SK-N-SH (cell line): Measurements from ENCODE around the gene PALLD. TPM values are rescaled to one million over a fixed set of nuclear protein-coding genes. Genes with fewer than 3 reads are reported as not detected.

ENCODE experiments used
- CTCF ChIA-PET: fragments of 300-600, 350-600 bp; formaldehyde crosslinking; extraction: SDS; loops from one replicate; lab custom pipeline; 2021; lab: Yijun Ruan, JAX
- POLR2A ChIA-PET: fragments of 350-600 bp; sonication (Branson Sonifier 250); formaldehyde crosslinking; extraction: SDS; loops from one replicate; lab custom pipeline; 2020; ENCODE audit warnings: antibody characterized with exemption, inconsistent platforms; lab: Yijun Ruan, JAX
- DNase-seq: peaks from one replicate; pipeline ENCODE4 v3.0.0; 2012
- H2AFZ ChIP-seq: fragments of 200-600 bp; sonication (generic); 2 replicates; pipeline ENCODE4 v1.8.1; 2016; ENCODE audit warnings: antibody characterized with exemption, mild to moderate bottlenecking, low read depth
- H3F3A ChIP-seq: fragments of 200-600 bp; sonication (generic); replicated peaks from 2 replicates; pipeline ENCODE3; 2016; ENCODE audit warnings: antibody characterized with exemption, mild to moderate bottlenecking; ENCODE audit not compliant: insufficient read depth
- H3K27ac ChIP-seq, 2 experiments: fragments of 200-500 bp in 1 of 2; fragments of 200-600 bp in 1 of 2; sonication (Bioruptor generic) in 1 of 2; sonication (generic), shearing (Covaris generic) in 1 of 2; 2 replicates each; pipeline versions ENCODE4 v1.5.1 to v1.6.1; 2014 to 2016; ENCODE audit warnings: low read depth in 2 of 2, inconsistent platforms in 1 of 2, low read length in 1 of 2, mild to moderate bottlenecking in 1 of 2, mixed read lengths in 1 of 2
- H3K27me3 ChIP-seq: fragments of 200-600 bp; sonication (generic), shearing (Covaris generic); 2 replicates; pipeline ENCODE4 v1.6.1; 2016; ENCODE audit warnings: mixed run types; ENCODE audit not compliant: insufficient read depth
- H3K36me3 ChIP-seq, 2 experiments: fragments of 200-500 bp in 1 of 2; fragments of 200-600 bp in 1 of 2; sonication (Bioruptor generic) in 1 of 2; sonication (generic) in 1 of 2; replicated peaks in 1 of 2; 2 replicates each; pipeline versions ENCODE3 to v1.5.1; 2014 to 2016; ENCODE audit warnings: low read length in 1 of 2, mild to moderate bottlenecking in 1 of 2; ENCODE audit not compliant: insufficient read depth in 2 of 2, control insufficient read depth in 1 of 2
- H3K4me1 ChIP-seq, 2 experiments: fragments of 200-500 bp in 1 of 2; fragments of 200-600 bp in 1 of 2; sonication (Bioruptor generic) in 1 of 2; sonication (generic), shearing (Covaris generic) in 1 of 2; 2 replicates each; pipeline versions ENCODE4 v1.5.1 to v1.6.1; 2014 to 2016; ENCODE audit warnings: low read depth in 1 of 2, low read length in 1 of 2, mixed run types in 1 of 2; ENCODE audit not compliant: insufficient read depth in 2 of 2, control insufficient read depth in 1 of 2
- H3K4me2 ChIP-seq: fragments of 200-600 bp; sonication (generic), shearing (Covaris generic); 2 replicates; pipeline ENCODE4 v1.6.1; 2017; ENCODE audit warnings: mixed run types
- H3K4me3 ChIP-seq, 2 experiments: fragments of 200-500 bp in 1 of 2; fragments of 200-600 bp in 1 of 2; sonication (Bioruptor generic) in 1 of 2; sonication (generic), shearing (Covaris generic) in 1 of 2; 2 replicates each; pipeline versions ENCODE4 v1.5.1 to v1.8.1; 2014 to 2016; ENCODE audit warnings: low read depth in 2 of 2, inconsistent platforms in 1 of 2, low read length in 1 of 2, mild to moderate bottlenecking in 1 of 2, mixed read lengths in 1 of 2, moderate library complexity in 1 of 2
- H3K79me2 ChIP-seq: fragments of 200-600 bp; sonication (generic); 2 replicates; pipeline ENCODE4 v1.8.1; 2017; ENCODE audit warnings: mild to moderate bottlenecking; ENCODE audit not compliant: insufficient read depth
- H3K9ac ChIP-seq: fragments of 200-600 bp; sonication (generic); 2 replicates; pipeline ENCODE4 v1.6.1; 2017; ENCODE audit warnings: mixed run types
- H3K9me2 ChIP-seq: fragments of 200-600 bp; sonication (generic); 2 replicates; pipeline ENCODE4 v1.6.1; 2017; ENCODE audit warnings: mixed run types
- H3K9me3 ChIP-seq: fragments of 200-600 bp; sonication (generic); 2 replicates; pipeline ENCODE4 v1.6.1; 2017; ENCODE audit warnings: mixed run types, mild to moderate bottlenecking, moderate library complexity
- H4K20me1 ChIP-seq: fragments of 200-600 bp; sonication (generic); 2 replicates; pipeline ENCODE4 v1.6.1; 2017; ENCODE audit warnings: mild to moderate bottlenecking, mixed run types; ENCODE audit not compliant: insufficient read depth
- CHD2 ChIP-seq: fragments of 150-350 bp; IDR thresholded peaks from 2 replicates; pipeline ENCODE4 v1.6.1; 2018; ENCODE audit warnings: low read length; ENCODE audit not compliant: partially characterized antibody
- EZH2phosphoT487 ChIP-seq: fragments of 200-600 bp; sonication (generic); IDR thresholded peaks from 2 replicates; pipeline ENCODE4 v1.6.1; 2017; ENCODE audit warnings: low read depth, mixed run types, mild to moderate bottlenecking, antibody characterized with exemption, moderate library complexity, borderline replicate concordance
- FOXM1 ChIP-seq: IDR thresholded peaks from 2 replicates; pipeline ENCODE4 v1.4.0; 2012; ENCODE audit warnings: low read depth, mild to moderate bottlenecking
- GABPA ChIP-seq: IDR thresholded peaks from 2 replicates; pipeline ENCODE4 v1.4.0; 2012; ENCODE audit warnings: low read depth, mild to moderate bottlenecking
- MEF2A ChIP-seq: IDR thresholded peaks from 2 replicates; pipeline ENCODE4 v1.4.0; 2012; ENCODE audit warnings: low read depth, borderline replicate concordance
- NRF1 ChIP-seq: IDR thresholded peaks from 2 replicates; pipeline ENCODE4 v1.6.1; 2012; ENCODE audit warnings: low read depth, mild to moderate bottlenecking, low read length
- POLR2AphosphoS5 ChIP-seq: IDR thresholded peaks from 2 replicates; pipeline ENCODE4 v1.6.1; 2012; ENCODE audit warnings: low read depth, low read length
- RAD21 ChIP-seq: IDR thresholded peaks from 2 replicates; pipeline ENCODE4 v1.6.1; 2012; ENCODE audit warnings: mild to moderate bottlenecking, low read length
- RCOR1 ChIP-seq: fragments of 150-350 bp; IDR thresholded peaks from 2 replicates; pipeline ENCODE4 v1.6.1; 2017; ENCODE audit warnings: antibody characterized with exemption, low read length
- RXRA ChIP-seq: IDR thresholded peaks from 2 replicates; pipeline ENCODE4 v1.4.0; 2012; ENCODE audit warnings: low read depth, mild to moderate bottlenecking, borderline replicate concordance
- SIN3A ChIP-seq: IDR thresholded peaks from 2 replicates; pipeline ENCODE4 v1.6.1; 2012; ENCODE audit warnings: low read depth, mild to moderate bottlenecking, low read length, moderate library complexity, borderline replicate concordance
- SMC3 ChIP-seq: IDR thresholded peaks from 2 replicates; pipeline ENCODE4 v1.6.1; 2012; ENCODE audit warnings: low read depth, low read length, improper control_type of control experiment
- TCF12 ChIP-seq: IDR thresholded peaks from 2 replicates; pipeline ENCODE4 v1.4.0; 2012
- TEAD4 ChIP-seq: IDR thresholded peaks from 2 replicates; pipeline ENCODE4 v1.4.0; 2012; ENCODE audit warnings: mild to moderate bottlenecking, borderline replicate concordance; ENCODE audit not compliant: insufficient read depth
- WGBS: methylation state at CpG from one replicate; pipeline ENCODE4 v1.1.6; 2017; ENCODE audit warnings: low lambda C conversion rate; 5-methylcytosine and 5-hydroxymethylcytosine counted together
- polyA plus RNA-seq, 3 experiments: library from polyadenylated mRNA; depleted of rRNA; stranded (reverse); fragments of >200 nt; gene quantifications; 2 replicates each; pipeline ENCODE4 v1.2.3, GENCODE V29; 2012
- small RNA-seq, 7 experiments: library from RNA; depleted of rRNA; stranded (forward); fragments of <200 nt; gene quantifications; one replicate each; pipeline ENCODE3, GENCODE V24; 2012
- TF ChIP-seq, protein P1 (sequence below): fragments of 150-350 bp; IDR thresholded peaks from 2 replicates; pipeline ENCODE4 v1.6.1; 2016; ENCODE audit warnings: mild to moderate bottlenecking, low read depth, low read length

The PALLD gene
- polyA plus RNA-seq, 1 of the 3 experiments (the other 2 are of a cell fraction) = 33.0 TPM

DNA sequence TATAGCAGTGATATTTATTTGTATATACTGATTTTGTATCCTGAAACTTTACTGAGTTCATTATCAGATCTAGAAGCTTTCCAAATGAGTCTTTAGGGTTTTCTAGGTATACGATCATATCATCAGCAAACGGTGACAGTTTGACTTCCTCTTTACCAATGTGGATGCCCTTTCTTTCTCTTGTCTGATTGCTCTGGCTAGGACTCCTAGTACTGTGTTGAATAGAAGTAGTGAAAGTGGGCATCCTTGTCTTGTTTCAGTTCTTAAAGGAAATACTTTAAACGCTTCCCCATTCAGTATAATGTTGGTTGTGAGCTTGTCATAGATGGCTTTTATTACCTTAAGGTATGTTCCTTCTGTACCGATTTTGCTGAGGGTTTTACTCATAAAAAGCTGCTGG is 475.7 kb downstream of the PALLD start:
- 98% methylated on average over 4 of the region's 4 CpGs for WGBS
- Histone ChIP-seq H3F3A (no peaks in the 10 kb centered on the region), H3K36me3 (peaks cover 17 to 22% of the 10 kb centered on the region in 2 experiments), H3K79me2 (no peaks in the 10 kb centered on the region), H3K9me3 (no peaks in the 10 kb centered on the region), H3K4me3 (no peak overlapping the region), H3K27me3 (no peaks in the 10 kb centered on the region), H3K4me2 (no peak overlapping the region), H3K9me2 (no peaks in the 10 kb centered on the region), H4K20me1 (no peaks in the 10 kb centered on the region), H3K4me1 (no peaks in the 10 kb centered on the region), H3K9ac (no peak overlapping the region), H2AFZ (no peak overlapping the region), H3K27ac (no peak overlapping the region)
- no peak for DNase-seq
- ChIA-PET POLR2A (no interaction called here), CTCF (no interaction called here)
- no peak for TF ChIP-seq RXRA
- no peak for TF ChIP-seq RCOR1
- no peak for TF ChIP-seq CHD2
- no peak for TF ChIP-seq EZH2phosphoT487
- TF ChIP-seq TEAD4 = no peak
- TF ChIP-seq, protein P1, sequence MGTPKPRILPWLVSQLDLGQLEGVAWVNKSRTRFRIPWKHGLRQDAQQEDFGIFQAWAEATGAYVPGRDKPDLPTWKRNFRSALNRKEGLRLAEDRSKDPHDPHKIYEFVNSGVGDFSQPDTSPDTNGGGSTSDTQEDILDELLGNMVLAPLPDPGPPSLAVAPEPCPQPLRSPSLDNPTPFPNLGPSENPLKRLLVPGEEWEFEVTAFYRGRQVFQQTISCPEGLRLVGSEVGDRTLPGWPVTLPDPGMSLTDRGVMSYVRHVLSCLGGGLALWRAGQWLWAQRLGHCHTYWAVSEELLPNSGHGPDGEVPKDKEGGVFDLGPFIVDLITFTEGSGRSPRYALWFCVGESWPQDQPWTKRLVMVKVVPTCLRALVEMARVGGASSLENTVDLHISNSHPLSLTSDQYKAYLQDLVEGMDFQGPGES = no peak
- TF ChIP-seq TCF12 = no peak
- TF ChIP-seq SMC3 = no peak
- no peak for TF ChIP-seq POLR2AphosphoS5
- no peak for TF ChIP-seq FOXM1
- TF ChIP-seq RAD21 = no peak
- TF ChIP-seq MEF2A = no peak
- no peak for TF ChIP-seq GABPA
- TF ChIP-seq NRF1 = no peak
- no peak for TF ChIP-seq SIN3A

Small RNA genes lying within 50 kb of the gene (small RNA-seq; reads per million reads assigned to genes)
- gene RF00432 (0 to 1.0 (median 0) reads per million in 7 experiments), gene RNU6-1336P (0 reads per million in 7 experiments), gene RNU6-853P (0 reads per million in 7 experiments)

Other genes with a start within 250 kb of the PALLD start
- gene DDX60, start 178.3 kb upstream of the PALLD start, polyA plus RNA-seq (2012; rRNA removed) = 2.7 and 3.1 TPM in 2 replicates
- gene DDX60L, start 16.6 kb upstream of the PALLD start, polyA plus RNA-seq (2012; rRNA removed) = 5.6 and 7.1 TPM in 2 replicates